Thymus (tissue), 11 donors: ENCODE measurements around the gene LECT2. TPM values are rescaled to one million over a fixed set of nuclear protein-coding genes. Genes with fewer than 3 reads are reported as not detected.

Experiments used
- DNase-seq, 9 donors: peaks; one replicate each; pipeline ENCODE4 v3.0.0-alpha.2; 2013; ENCODE audit warnings: low spot score in 9 of 9, low read depth in 6 of 9, missing footprints in 1 of 9
- H3K27ac ChIP-seq, 2 donors: one replicate each; pipeline ENCODE4 v1.5.1; 2013; ENCODE audit warnings: control low read depth in 1 of 2, low read depth in 1 of 2, low read length in 1 of 2, mild to moderate bottlenecking in 1 of 2, moderate library complexity in 1 of 2
- H3K27me3 ChIP-seq, 2 donors: one replicate each; pipeline ENCODE4 v1.5.1; 2013; ENCODE audit warnings: low read length in 1 of 2; ENCODE audit not compliant: control insufficient read depth in 2 of 2, insufficient read depth in 1 of 2
- H3K36me3 ChIP-seq, 2 donors: one replicate each; pipeline ENCODE4 v1.5.1; 2013; ENCODE audit warnings: low read length in 1 of 2, mild to moderate bottlenecking in 1 of 2, moderate library complexity in 1 of 2; ENCODE audit not compliant: control insufficient read depth in 2 of 2, insufficient read depth in 2 of 2
- H3K4me1 ChIP-seq, 2 donors: one replicate each; pipeline ENCODE4 v1.5.1; 2013; ENCODE audit warnings: low read length in 2 of 2; ENCODE audit not compliant: control insufficient read depth in 2 of 2, insufficient read depth in 2 of 2
- H3K4me3 ChIP-seq, 2 donors: one replicate each; pipeline ENCODE4 v1.5.1; 2013; ENCODE audit warnings: low read length in 2 of 2, control low read depth in 1 of 2, mild to moderate bottlenecking in 1 of 2
- H3K9me3 ChIP-seq, 2 donors: one replicate each; pipeline ENCODE4 v1.5.1; 2013; ENCODE audit warnings: low read length in 1 of 2, mild to moderate bottlenecking in 1 of 2; ENCODE audit not compliant: control insufficient read depth in 2 of 2, insufficient read depth in 1 of 2
- WGBS: extraction: QIAGEN DNeasy Blood & Tissue Kit; methylation state at CpG from one replicate; pipeline ENCODE4 v1.1.7; 2013; 5-methylcytosine and 5-hydroxymethylcytosine counted together
- polyA plus RNA-seq: library from polyadenylated mRNA; stranded (reverse); fragments of 200-250 nt; gene quantifications from one replicate; pipeline ENCODE4 v1.2.3, GENCODE V29; 2013
- total RNA-seq: library from RNA; stranded (reverse); fragments of 120-200 nt; gene quantifications from one replicate; pipeline ENCODE4 v1.2.4, GENCODE V29; 2013
- donor health status: healthy.

LECT2 gene
- total and polyA plus RNA-seq, 2 donors, result not detected

DNA sequence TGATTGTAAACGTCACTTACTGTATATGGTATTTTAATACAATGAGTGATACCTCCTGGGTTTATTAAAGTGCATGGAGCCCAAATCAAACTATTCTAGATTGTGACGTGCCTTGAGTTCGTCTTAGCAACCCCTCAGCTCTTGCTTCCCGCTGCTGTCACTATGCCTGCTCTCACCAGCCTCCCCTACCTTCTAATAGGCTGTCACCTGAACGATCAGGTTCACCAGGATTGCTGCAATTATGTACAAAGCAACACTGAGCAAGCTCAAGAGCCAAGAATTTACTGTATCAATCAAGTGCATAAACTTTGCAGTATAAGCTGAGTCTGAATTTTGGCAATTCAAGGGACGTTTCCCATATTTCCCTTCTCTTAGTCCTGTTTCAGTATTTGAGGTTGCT, 3.0 kb downstream of the LECT2 start:
- DNase-seq, result no peak
- no peaks in the 10 kb centered on the region for H3K4me1 ChIP-seq
- peaks cover 0 to 2% of the 10 kb centered on the region in 2 donors for H3K27me3 ChIP-seq
- H3K4me3 ChIP-seq, result no peak overlapping the region
- no peaks in the 10 kb centered on the region for H3K36me3 ChIP-seq
- no peak overlapping the region for H3K27ac ChIP-seq
- H3K9me3 ChIP-seq, result no peaks in the 10 kb centered on the region
- 93% methylated on average over 6 of the region's 6 CpGs for WGBS

DNA sequence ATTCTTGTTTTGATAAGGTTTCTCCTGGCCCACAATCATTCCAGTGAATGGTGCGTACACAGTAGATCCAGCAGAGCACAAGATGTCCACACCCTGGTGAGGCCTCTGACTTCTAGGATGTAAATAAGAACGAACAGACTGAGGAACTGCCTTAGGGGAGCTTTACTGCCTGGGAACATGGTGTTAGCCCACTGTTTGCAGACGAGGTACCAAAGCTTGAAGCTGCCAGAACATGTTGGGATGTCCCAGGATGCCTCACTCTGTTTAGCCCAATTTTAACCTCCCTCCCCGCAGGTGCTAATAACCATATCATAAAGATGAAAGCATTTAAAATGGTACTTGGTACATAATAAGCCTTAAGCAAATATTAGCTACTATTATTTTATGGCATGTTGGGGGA, 3.5 kb downstream of the LECT2 start:
- Histone ChIP-seq H3K36me3 (no peaks in the 10 kb centered on the region), H3K27ac (no peak overlapping the region), H3K9me3 (no peaks in the 10 kb centered on the region), H3K27me3 (peaks cover 0 to 2% of the 10 kb centered on the region in 2 donors), H3K4me3 (no peak overlapping the region), H3K4me1 (no peaks in the 10 kb centered on the region)
- DNase-seq, result no peak
- WGBS, result 89% methylated on average over 4 of the region's 4 CpGs

- H3K4me3 ChIP-seq, result no peak overlapping the region
- no peaks in the 10 kb centered on the region for H3K9me3 ChIP-seq
- no peak for DNase-seq
- H3K36me3 ChIP-seq, result no peaks in the 10 kb centered on the region
- H3K27me3 ChIP-seq, result peaks cover 0 to 2% of the 10 kb centered on the region in 2 donors
- H3K4me1 ChIP-seq, result no peaks in the 10 kb centered on the region
- WGBS, result 22% methylated on average over 3 of the region's 3 CpGs
- H3K27ac ChIP-seq, result no peak overlapping the region
Observed at GRCh38 chr5:135950611-135951010, 4.2 kb downstream of the LECT2 start.

DNA sequence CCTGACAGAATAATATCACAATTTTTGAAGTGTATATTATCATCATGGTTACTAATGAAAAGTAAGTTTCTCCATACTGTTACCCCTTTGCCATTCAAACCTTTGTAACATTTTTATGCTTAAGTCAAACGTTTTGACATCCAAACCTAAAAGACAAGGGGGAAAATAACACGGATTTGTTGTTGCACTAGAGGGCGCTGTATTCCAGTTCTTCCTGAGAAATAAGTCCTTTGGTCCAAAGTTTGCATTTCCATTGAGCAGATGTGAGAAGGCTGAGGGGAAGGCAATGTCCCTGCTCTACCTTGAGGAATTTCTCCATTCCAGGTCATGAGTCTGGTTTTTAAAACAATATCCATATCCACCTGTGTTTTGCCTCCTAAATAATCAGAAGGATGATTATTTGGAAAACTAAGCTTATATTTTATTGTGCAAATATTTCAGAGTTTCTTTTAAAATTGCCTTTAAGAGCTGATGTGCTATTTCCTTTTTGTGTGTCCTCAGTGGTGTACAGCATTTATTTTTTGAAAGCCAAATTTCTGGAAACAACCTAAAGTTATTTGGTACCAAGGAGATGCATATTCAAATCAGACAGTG, 9.7 kb downstream of the LECT2 start:
- peak; percentile 6 to 61 (median 15) for DNase-seq
- Histone ChIP-seq H3K27ac (no peak overlapping the region), H3K4me3 (no peak overlapping the region), H3K36me3 (no peaks in the 10 kb centered on the region), H3K4me1 (no peaks in the 10 kb centered on the region), H3K9me3 (no peaks in the 10 kb centered on the region), H3K27me3 (peaks cover 0 to 3% of the 10 kb centered on the region in 2 donors)
- WGBS, result under 1% methylated on average over 3 of the region's 3 CpGs

DNA sequence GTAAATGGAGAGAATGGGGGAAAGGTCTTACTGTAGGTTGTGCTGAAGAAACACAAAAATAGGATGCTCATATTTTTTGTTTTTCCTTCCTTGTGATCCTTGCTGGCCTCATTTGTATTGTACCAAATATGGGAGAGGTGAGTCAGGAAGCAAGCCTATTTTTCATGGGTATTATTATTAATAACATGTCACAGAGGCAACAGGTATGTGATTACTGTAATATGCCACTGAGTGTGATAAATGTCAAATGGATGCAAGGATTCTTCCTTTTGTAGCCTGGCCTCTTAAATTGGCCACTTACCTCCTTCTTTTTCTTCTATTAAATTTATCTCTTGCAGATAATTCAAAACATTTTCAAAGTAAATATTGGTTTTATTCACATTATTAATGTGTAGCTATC, 10.2 kb downstream of the LECT2 start:
- Histone ChIP-seq H3K4me3 (no peak overlapping the region), H3K36me3 (no peaks in the 10 kb centered on the region), H3K4me1 (no peaks in the 10 kb centered on the region), H3K27me3 (peaks cover 0 to 3% of the 10 kb centered on the region in 2 donors), H3K27ac (no peak overlapping the region), H3K9me3 (no peaks in the 10 kb centered on the region)
- DNase-seq, result no peak

DNA sequence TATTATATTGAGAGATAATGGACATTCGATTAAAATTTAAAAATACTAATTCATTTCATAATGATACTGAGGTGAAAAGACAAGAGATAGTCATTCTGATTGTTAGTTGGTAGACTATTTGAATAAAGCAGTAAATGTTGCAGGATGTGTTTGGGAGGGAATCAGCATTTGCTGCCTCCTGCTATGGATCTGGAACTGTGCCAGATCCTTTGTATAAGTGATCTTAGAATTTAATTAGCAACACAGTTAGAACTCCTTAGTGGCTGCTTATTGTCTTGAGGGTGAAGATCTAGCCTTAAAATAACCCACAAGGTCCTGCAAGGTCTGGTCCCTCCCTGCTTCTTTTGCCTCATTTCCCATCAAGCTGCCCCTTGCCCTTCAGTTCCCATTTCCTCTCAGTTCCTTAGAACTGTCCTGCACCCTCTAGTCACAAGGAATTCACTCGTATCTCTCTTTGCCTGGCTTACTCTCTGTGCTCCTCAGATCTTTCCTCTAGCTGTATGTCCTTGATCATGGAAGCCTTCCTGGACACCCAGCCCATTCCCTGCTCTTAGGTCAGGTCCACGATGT, 12.5 kb downstream of the LECT2 start:
- H3K9me3 ChIP-seq, result no peaks in the 10 kb centered on the region
- H3K4me1 ChIP-seq, result no peaks in the 10 kb centered on the region
- no peak overlapping the region for H3K27ac ChIP-seq
- DNase-seq, result no peak
- H3K36me3 ChIP-seq, result no peaks in the 10 kb centered on the region
- 77% methylated on average over 3 of the region's 3 CpGs for WGBS
- no peak overlapping the region for H3K4me3 ChIP-seq
- H3K27me3 ChIP-seq, result peaks cover 0 to 5% of the 10 kb centered on the region in 2 donors

DNA sequence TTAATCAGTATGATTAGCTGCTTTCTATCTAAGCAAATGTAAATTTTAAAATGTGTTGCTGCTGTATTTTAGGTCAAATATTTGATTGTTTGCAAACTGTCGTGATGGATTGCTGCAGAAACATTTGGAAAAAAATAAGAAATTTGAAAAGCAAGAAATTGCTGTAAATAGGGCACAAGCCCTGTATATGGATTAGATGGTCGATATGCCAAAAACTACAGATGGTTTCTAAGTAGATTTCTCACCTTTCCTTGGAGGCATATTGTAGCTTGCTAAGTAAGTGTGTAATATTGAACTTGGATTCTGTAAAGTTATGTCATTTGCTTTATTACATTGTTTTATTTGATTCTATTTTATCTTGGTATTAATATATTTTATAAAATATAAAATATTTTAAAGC, 13.1 kb downstream of the LECT2 start:
- no peak overlapping the region for H3K4me3 ChIP-seq
- H3K4me1 ChIP-seq, result no peaks in the 10 kb centered on the region
- peaks cover 0 to 5% of the 10 kb centered on the region in 2 donors for H3K27me3 ChIP-seq
- no peak for DNase-seq
- no peaks in the 10 kb centered on the region for H3K36me3 ChIP-seq
- no peak overlapping the region for H3K27ac ChIP-seq
- no peaks in the 10 kb centered on the region for H3K9me3 ChIP-seq
- 86% methylated on average over 2 of the region's 2 CpGs for WGBS

GRCh38 chr5:135937245-135937911, 17.4 kb downstream of the LECT2 start:
- WGBS, result 92% methylated on average over 5 of the region's 5 CpGs
- H3K4me3 ChIP-seq, result no peak overlapping the region
- no peak for DNase-seq

DNA sequence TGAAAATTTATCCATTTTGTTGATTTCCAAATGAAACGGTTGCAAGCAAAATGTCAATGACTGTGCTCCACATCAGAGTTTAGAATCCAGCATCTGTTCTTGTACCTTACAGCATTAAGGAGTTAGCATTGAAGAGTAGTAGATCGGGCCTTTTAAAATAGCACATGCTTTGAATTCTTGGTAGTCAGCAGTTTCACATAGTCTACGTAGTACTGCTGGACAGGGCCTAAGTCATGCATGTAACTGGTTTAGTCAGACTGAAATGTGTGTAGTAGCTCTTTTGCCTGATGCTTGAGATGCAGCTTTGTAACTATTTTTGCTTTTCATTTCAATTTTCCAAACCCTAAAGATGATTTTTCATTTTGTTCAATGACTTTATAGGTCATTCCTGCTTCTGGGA, 19.8 kb downstream of the LECT2 start:
- H3K9me3 ChIP-seq, result no peaks in the 10 kb centered on the region
- H3K4me1 ChIP-seq, result no peaks in the 10 kb centered on the region
- H3K27me3 ChIP-seq, result peaks cover 21 to 29% of the 10 kb centered on the region in 2 donors
- WGBS, result 90% methylated on average over 3 of the region's 3 CpGs
- no peaks in the 10 kb centered on the region for H3K36me3 ChIP-seq
- no peak overlapping the region for H3K4me3 ChIP-seq
- H3K27ac ChIP-seq, result no peak overlapping the region
- no peak for DNase-seq

More at GRCh38 chr5:135937245-135937911, 17.4 kb downstream of the LECT2 start:
- H3K27me3 ChIP-seq, result peaks cover 2 to 8% of the 10 kb centered on the region in 2 donors
- H3K4me1 ChIP-seq, result no peaks in the 10 kb centered on the region
- no peaks in the 10 kb centered on the region for H3K9me3 ChIP-seq
- no peak overlapping the region for H3K27ac ChIP-seq
- H3K36me3 ChIP-seq, result no peaks in the 10 kb centered on the region
